HL-60 (cell line): Measurements from ENCODE around the gene SYVN1.

Source experiments
- CTCF ChIP-seq: IDR thresholded peaks from one replicate; pipeline ENCODE4 v1.5.1; 2011; ENCODE audit warnings: low read length, control low read depth, inconsistent platforms; ENCODE audit not compliant: insufficient read depth
- GABPA ChIP-seq: IDR thresholded peaks from 2 replicates; pipeline ENCODE4 v1.6.1; 2012; ENCODE audit warnings: low read depth
- POLR2AphosphoS5 ChIP-seq: IDR thresholded peaks from 2 replicates; pipeline ENCODE4 v1.6.1; 2012; ENCODE audit warnings: low read depth
- REST ChIP-seq: IDR thresholded peaks from 2 replicates; pipeline ENCODE4 v1.6.1; 2012; ENCODE audit warnings: low read depth; ENCODE audit not compliant: insufficient replicate concordance
- SPI1 ChIP-seq: IDR thresholded peaks from 2 replicates; pipeline ENCODE4 v1.6.1; 2012; ENCODE audit warnings: low read depth, mild to moderate bottlenecking, borderline replicate concordance

- TF ChIP-seq GABPA (no peak), CTCF (peak; percentile 99), POLR2AphosphoS5 (0 out of 2 replicates have a peak, but pooled peaks have one; percentile 9), REST (no peak), SPI1 (peak; percentile 24; the same call in 1 of the 2 replicates)
Observed at GRCh38 chr11:65110354-65110861, 23.9 kb downstream of the SYVN1 start.
